HEK293 (cell line): ENCODE measurements around the gene AK8.

ENCODE experiments used
- CTCF ChIA-PET: fragments of 350-600 bp; formaldehyde crosslinking; extraction: SDS; loops from one replicate; lab custom pipeline; 2021; ENCODE audit warnings: antibody characterized with exemption; lab: Yijun Ruan, JAX
- POLR2A ChIA-PET: fragments of 300-600 bp; formaldehyde crosslinking; extraction: SDS; loops from one replicate; lab custom pipeline; 2020; ENCODE audit warnings: antibody characterized with exemption, inconsistent platforms; lab: Yijun Ruan, JAX
- H3K27ac ChIP-seq: fragments of 200-500 bp; sonication (Bioruptor generic); 2 replicates; pipeline ENCODE4 v1.5.1; 2014; ENCODE audit warnings: low read depth, low read length, control low read depth, inconsistent platforms; ENCODE audit errors: extremely low read depth
- H3K36me3 ChIP-seq, 2 experiments: fragments of 200-500 bp in 1 of 2; sonication (Bioruptor generic) in 1 of 2; 1 replicate in 1 of 2; 2 replicates in 1 of 2; pipeline ENCODE4 v1.5.1; 2014 to 2017; ENCODE audit warnings: inconsistent platforms in 2 of 2, low read length in 2 of 2; ENCODE audit not compliant: control insufficient read depth in 2 of 2, insufficient read depth in 1 of 2
- H3K4me1 ChIP-seq: fragments of 200-500 bp; sonication (Bioruptor generic); 2 replicates; pipeline ENCODE4 v1.5.1; 2014; ENCODE audit warnings: mild to moderate bottlenecking, low read length, inconsistent platforms; ENCODE audit not compliant: control insufficient read depth, insufficient read depth
- H3K4me3 ChIP-seq: 2 replicates; pipeline ENCODE4 v1.5.1; 2011; ENCODE audit warnings: low read depth, mild to moderate bottlenecking, control low read depth, low read length, moderate library complexity
- H3K9me3 ChIP-seq: fragments of 200-500 bp; sonication (Bioruptor generic); 2 replicates; pipeline ENCODE4 v1.5.1; 2014; ENCODE audit warnings: low read depth, low read length, inconsistent platforms; ENCODE audit not compliant: control insufficient read depth, insufficient read depth
- BCL11B ChIP-seq: fragments of 450-650 bp; formaldehyde crosslinking; IDR thresholded peaks from 2 replicates; pipeline ENCODE4 v1.5.1; 2016; ENCODE audit warnings: low read depth, missing biosample characterization, missing genetic modification characterization
- HOXD13 ChIP-seq: sonication (generic); formaldehyde crosslinking; IDR thresholded peaks from 2 replicates; pipeline ENCODE4 v1.8.0; 2022; ENCODE audit warnings: missing genetic modification reagents, borderline replicate concordance
- PATZ1 ChIP-seq: fragments of 450-650 bp; formaldehyde crosslinking; IDR thresholded peaks from 2 replicates; pipeline ENCODE4 v1.5.1; 2016; ENCODE audit warnings: missing biosample characterization, missing genetic modification characterization
- SP2 ChIP-seq: fragments of 450-650 bp; formaldehyde crosslinking; IDR thresholded peaks from 2 replicates; pipeline ENCODE4 v1.5.1; 2016; ENCODE audit warnings: missing biosample characterization, missing genetic modification characterization
- ZBTB1 ChIP-seq: fragments of 450-650 bp; formaldehyde crosslinking; IDR thresholded peaks from 2 replicates; pipeline ENCODE4 v1.5.1; 2016; ENCODE audit warnings: missing biosample characterization, missing genetic modification characterization
- ZBTB17 ChIP-seq: fragments of 450-650 bp; formaldehyde crosslinking; IDR thresholded peaks from 2 replicates; pipeline ENCODE4 v1.5.1; 2016; ENCODE audit warnings: missing biosample characterization, missing genetic modification characterization
- ZNF10 ChIP-seq: fragments of 450-650 bp; formaldehyde crosslinking; IDR thresholded peaks from 2 replicates; pipeline ENCODE4 v1.5.1; 2017; ENCODE audit warnings: missing biosample characterization, missing genetic modification characterization
- ZNF16 ChIP-seq: fragments of 450-650 bp; formaldehyde crosslinking; IDR thresholded peaks from 2 replicates; pipeline ENCODE4 v1.5.1; 2016; ENCODE audit warnings: low read depth, missing biosample characterization, missing genetic modification characterization
- ZNF19 ChIP-seq: fragments of 450-650 bp; formaldehyde crosslinking; IDR thresholded peaks from 2 replicates; pipeline ENCODE4; 2016; ENCODE audit warnings: missing biosample characterization, missing genetic modification characterization, low read depth
- ZNF37A ChIP-seq: fragments of 450-650 bp; IDR thresholded peaks from 2 replicates; pipeline ENCODE4 v1.5.1; 2018; ENCODE audit warnings: missing biosample characterization, missing genetic modification characterization
- ZNF513 ChIP-seq: fragments of 450-650 bp; IDR thresholded peaks from 2 replicates; pipeline ENCODE4 v1.5.1; 2018; ENCODE audit warnings: missing biosample characterization, missing genetic modification characterization
- ZNF660 ChIP-seq: fragments of 450-650 bp; IDR thresholded peaks from 2 replicates; pipeline ENCODE4 v1.5.1; 2018; ENCODE audit warnings: missing biosample characterization, mild to moderate bottlenecking, missing genetic modification characterization
- ZNF747 ChIP-seq: fragments of 450-650 bp; formaldehyde crosslinking; IDR thresholded peaks from 2 replicates; pipeline ENCODE4 v1.5.1; 2016; ENCODE audit warnings: missing biosample characterization, missing genetic modification characterization
- ZNF792 ChIP-seq: fragments of 450-650 bp; formaldehyde crosslinking; IDR thresholded peaks from 2 replicates; pipeline ENCODE4 v1.5.1; 2016; ENCODE audit warnings: missing biosample characterization, missing genetic modification characterization
- TF ChIP-seq, protein P1 (sequence below): fragments of 450-650 bp; formaldehyde crosslinking; IDR thresholded peaks from 2 replicates; pipeline ENCODE4 v1.5.1; 2017; ENCODE audit warnings: missing biosample characterization, missing genetic modification characterization
- TF ChIP-seq, protein P2 (sequence below): fragments of 450-650 bp; formaldehyde crosslinking; IDR thresholded peaks from 2 replicates; pipeline ENCODE4 v1.5.1; 2016; ENCODE audit warnings: missing biosample characterization, missing genetic modification characterization, borderline replicate concordance
- TF ChIP-seq, protein P3 (sequence below): fragments of 450-650 bp; formaldehyde crosslinking; IDR thresholded peaks from 2 replicates; pipeline ENCODE4 v1.5.1; 2016; ENCODE audit warnings: missing biosample characterization, missing genetic modification characterization, low read depth

AK8 gene

DNA sequence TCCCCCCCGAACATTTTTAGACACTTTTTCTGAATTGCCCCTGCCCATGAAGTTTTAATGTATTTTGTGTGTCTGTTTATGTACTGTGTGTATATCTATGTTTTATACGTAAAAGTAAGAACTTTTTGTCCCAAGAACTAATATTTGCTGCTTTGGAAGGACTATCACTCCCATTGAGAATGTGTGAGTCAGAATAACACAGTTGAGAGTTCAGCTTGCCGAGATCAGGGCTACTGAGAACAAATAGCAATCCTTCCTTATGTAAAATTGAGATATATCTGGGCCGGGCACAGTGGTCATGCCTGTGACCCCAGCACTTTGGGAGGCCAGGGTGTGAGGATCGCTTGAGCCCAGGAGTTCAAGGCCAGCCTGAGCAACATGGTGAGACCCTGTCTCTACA lies 196.5 kb downstream of the AK8 start (continued):
- TF ChIP-seq, protein P1, sequence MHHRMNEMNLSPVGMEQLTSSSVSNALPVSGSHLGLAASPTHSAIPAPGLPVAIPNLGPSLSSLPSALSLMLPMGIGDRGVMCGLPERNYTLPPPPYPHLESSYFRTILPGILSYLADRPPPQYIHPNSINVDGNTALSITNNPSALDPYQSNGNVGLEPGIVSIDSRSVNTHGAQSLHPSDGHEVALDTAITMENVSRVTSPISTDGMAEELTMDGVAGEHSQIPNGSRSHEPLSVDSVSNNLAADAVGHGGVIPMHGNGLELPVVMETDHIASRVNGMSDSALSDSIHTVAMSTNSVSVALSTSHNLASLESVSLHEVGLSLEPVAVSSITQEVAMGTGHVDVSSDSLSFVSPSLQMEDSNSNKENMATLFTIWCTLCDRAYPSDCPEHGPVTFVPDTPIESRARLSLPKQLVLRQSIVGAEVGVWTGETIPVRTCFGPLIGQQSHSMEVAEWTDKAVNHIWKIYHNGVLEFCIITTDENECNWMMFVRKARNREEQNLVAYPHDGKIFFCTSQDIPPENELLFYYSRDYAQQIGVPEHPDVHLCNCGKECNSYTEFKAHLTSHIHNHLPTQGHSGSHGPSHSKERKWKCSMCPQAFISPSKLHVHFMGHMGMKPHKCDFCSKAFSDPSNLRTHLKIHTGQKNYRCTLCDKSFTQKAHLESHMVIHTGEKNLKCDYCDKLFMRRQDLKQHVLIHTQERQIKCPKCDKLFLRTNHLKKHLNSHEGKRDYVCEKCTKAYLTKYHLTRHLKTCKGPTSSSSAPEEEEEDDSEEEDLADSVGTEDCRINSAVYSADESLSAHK (tag by site-specific recombination) = no peak

DNA sequence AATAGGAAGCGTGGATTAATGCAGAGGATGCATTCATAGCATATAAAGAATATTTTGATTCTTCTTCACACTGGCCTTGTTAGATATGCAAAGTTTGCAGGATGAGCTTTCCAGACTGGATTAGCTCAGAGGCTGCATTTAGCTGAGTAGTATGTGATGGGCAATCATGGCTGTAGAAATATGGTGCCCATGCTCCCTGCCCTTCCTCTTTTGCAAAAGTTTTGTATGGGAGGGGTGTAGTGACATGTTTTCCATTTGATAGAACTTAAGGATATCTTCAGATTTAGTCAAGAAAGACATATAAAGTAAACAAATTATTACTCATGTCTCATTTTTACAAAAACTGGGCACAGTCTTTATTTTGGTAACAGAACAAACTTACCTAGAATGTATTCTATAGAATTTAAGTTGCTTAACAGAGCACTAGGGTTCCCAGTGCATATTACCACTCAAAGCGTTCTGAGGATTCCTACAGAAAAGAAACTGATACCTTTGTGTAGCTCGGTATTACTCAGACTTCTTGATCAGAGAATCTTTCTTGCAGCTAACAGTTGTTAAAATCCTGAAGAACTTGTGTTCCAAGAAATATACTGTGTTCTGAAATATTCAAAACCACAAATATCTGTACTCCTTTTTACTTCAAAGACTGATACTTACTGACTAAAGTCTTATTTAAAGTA lies 198.0 kb downstream of the AK8 start:
- Histone ChIP-seq H3K4me3 (no peak overlapping the region), H3K27ac (no peak overlapping the region), H3K9me3 (no peaks in the 10 kb centered on the region), H3K36me3 (peaks cover 29 to 73% of the 10 kb centered on the region in 2 experiments), H3K4me1 (peaks cover 3% of the 10 kb centered on the region; the same call in 1 of the 2 replicates)
- TF ChIP-seq ZNF37A (no peak), ZBTB1 (tag by site-specific recombination) (no peak), ZNF10 (no peak), ZNF747 (tag by site-specific recombination) (no peak), SP2 (tag by site-specific recombination) (no peak), ZNF19 (tag by site-specific recombination) (no peak), ZNF513 (tag by site-specific recombination) (no peak), BCL11B (tag by site-specific recombination) (no peak), ZNF660 (tag by site-specific recombination) (no peak), ZBTB17 (tag by site-specific recombination) (no peak), HOXD13 (CRISPR knock-in tag) (no peak), PATZ1 (tag by site-specific recombination) (no peak), ZNF792 (no peak), ZNF16 (tag by site-specific recombination) (no peak)
- TF ChIP-seq, protein P2, sequence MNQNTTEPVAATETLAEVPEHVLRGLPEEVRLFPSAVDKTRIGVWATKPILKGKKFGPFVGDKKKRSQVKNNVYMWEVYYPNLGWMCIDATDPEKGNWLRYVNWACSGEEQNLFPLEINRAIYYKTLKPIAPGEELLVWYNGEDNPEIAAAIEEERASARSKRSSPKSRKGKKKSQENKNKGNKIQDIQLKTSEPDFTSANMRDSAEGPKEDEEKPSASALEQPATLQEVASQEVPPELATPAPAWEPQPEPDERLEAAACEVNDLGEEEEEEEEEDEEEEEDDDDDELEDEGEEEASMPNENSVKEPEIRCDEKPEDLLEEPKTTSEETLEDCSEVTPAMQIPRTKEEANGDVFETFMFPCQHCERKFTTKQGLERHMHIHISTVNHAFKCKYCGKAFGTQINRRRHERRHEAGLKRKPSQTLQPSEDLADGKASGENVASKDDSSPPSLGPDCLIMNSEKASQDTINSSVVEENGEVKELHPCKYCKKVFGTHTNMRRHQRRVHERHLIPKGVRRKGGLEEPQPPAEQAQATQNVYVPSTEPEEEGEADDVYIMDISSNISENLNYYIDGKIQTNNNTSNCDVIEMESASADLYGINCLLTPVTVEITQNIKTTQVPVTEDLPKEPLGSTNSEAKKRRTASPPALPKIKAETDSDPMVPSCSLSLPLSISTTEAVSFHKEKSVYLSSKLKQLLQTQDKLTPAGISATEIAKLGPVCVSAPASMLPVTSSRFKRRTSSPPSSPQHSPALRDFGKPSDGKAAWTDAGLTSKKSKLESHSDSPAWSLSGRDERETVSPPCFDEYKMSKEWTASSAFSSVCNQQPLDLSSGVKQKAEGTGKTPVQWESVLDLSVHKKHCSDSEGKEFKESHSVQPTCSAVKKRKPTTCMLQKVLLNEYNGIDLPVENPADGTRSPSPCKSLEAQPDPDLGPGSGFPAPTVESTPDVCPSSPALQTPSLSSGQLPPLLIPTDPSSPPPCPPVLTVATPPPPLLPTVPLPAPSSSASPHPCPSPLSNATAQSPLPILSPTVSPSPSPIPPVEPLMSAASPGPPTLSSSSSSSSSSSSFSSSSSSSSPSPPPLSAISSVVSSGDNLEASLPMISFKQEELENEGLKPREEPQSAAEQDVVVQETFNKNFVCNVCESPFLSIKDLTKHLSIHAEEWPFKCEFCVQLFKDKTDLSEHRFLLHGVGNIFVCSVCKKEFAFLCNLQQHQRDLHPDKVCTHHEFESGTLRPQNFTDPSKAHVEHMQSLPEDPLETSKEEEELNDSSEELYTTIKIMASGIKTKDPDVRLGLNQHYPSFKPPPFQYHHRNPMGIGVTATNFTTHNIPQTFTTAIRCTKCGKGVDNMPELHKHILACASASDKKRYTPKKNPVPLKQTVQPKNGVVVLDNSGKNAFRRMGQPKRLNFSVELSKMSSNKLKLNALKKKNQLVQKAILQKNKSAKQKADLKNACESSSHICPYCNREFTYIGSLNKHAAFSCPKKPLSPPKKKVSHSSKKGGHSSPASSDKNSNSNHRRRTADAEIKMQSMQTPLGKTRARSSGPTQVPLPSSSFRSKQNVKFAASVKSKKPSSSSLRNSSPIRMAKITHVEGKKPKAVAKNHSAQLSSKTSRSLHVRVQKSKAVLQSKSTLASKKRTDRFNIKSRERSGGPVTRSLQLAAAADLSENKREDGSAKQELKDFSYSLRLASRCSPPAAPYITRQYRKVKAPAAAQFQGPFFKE (tag by site-specific recombination) = no peak
- TF ChIP-seq, protein P3, sequence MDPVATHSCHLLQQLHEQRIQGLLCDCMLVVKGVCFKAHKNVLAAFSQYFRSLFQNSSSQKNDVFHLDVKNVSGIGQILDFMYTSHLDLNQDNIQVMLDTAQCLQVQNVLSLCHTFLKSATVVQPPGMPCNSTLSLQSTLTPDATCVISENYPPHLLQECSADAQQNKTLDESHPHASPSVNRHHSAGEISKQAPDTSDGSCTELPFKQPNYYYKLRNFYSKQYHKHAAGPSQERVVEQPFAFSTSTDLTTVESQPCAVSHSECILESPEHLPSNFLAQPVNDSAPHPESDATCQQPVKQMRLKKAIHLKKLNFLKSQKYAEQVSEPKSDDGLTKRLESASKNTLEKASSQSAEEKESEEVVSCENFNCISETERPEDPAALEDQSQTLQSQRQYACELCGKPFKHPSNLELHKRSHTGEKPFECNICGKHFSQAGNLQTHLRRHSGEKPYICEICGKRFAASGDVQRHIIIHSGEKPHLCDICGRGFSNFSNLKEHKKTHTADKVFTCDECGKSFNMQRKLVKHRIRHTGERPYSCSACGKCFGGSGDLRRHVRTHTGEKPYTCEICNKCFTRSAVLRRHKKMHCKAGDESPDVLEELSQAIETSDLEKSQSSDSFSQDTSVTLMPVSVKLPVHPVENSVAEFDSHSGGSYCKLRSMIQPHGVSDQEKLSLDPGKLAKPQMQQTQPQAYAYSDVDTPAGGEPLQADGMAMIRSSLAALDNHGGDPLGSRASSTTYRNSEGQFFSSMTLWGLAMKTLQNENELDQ (tag by site-specific recombination) = no peak
- POLR2A ChIA-PET = interaction anchor here (1.9 kb wide), 1 partner anchor 10 kb away, joined by 11 read pairs; the partner anchor contains the start of genes DDX31 and GTF3C4
- CTCF ChIA-PET = interaction anchor here (0.5 to 0.6 kb wide), 3 partner anchors 11 to 453 kb away, joined by 3 to 4 read pairs (median 3); no protein-coding TSS in a partner anchor
